Measurements from ENCODE around the gene SEMA4D.

Gene SEMA4D

DNA sequence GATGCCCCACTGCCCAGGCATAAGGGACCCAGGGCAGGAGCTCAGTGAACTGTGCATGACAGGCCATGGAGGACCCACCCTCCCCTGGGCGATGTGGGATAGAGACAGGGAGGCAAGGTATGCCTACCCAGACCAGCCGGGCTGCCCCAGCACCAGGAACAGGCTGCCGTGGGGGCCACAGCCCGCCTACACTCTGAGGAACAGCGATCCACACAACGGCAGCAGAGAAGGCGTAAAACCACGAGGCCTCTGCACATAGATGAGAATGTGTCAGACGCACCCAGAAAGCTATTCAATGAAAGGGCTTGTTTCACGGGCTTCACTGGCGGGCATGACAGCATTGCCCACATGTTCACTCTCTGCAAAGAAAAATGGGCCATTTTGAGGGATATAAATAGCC, 49.5 kb downstream of the SEMA4D start:
- DNase-seq: peak in 53 of 56 donors; percentile 43 to 95 (median 82)

DNA sequence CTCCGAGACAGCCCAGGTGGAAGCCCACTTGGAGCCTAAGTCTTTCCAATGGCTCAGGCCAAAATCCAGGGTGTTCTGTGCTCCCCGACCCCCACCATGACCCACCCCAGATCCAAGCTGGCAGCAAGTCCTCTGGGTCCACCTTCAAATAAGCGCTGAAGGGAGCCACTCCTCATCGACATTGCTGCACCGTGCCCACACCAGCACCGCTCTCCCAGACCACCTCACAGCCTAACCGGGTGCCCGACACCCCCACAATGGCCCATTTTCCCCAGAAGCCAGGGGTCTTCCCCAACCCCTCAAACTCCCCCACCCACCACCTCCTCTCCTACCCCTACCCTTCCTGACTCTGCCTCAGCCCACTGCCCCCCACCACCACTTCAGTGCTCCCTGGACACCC, 50.5 kb downstream of the SEMA4D start:
- no peak for DNase-seq

- DNase-seq: no peak
Observed at GRCh38 chr9:89446961-89447310, 51.0 kb downstream of the SEMA4D start.

GRCh38 chr9:89446261-89446960, 51.5 kb downstream of the SEMA4D start:
- DNase-seq: no peak

DNA sequence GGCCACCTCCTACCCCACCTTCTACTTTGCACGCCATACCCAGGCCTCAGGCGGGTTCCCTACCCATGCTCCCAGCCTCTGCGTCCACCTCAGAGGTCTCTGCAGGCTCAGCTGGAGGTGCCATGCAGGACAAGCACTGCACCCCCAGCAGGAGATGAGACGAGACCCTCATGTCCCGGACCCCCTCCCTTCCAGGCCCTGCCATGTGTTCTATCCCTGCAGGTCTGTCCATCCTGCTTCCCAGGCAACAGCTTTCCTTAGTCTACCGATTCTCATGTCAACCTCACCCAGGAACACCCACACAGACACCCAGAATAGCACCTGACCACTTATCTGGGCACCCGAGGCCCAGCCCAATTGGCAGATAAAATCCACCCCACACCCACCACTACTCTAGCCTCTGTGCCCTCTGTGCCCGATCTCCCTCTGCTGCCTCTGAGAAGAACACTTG, 52.1 kb downstream of the SEMA4D start:
- DNase-seq: no peak

GRCh38 chr9:89444925-89445765, 52.8 kb downstream of the SEMA4D start:
- DNase-seq: peak in 6 of 56 donors; percentile 23 to 58 (median 42)

GRCh38 chr9:89444274-89444673, 53.6 kb downstream of the SEMA4D start:
- DNase-seq: peak in 9 of 56 donors; percentile 17 to 58 (median 29)

DNA sequence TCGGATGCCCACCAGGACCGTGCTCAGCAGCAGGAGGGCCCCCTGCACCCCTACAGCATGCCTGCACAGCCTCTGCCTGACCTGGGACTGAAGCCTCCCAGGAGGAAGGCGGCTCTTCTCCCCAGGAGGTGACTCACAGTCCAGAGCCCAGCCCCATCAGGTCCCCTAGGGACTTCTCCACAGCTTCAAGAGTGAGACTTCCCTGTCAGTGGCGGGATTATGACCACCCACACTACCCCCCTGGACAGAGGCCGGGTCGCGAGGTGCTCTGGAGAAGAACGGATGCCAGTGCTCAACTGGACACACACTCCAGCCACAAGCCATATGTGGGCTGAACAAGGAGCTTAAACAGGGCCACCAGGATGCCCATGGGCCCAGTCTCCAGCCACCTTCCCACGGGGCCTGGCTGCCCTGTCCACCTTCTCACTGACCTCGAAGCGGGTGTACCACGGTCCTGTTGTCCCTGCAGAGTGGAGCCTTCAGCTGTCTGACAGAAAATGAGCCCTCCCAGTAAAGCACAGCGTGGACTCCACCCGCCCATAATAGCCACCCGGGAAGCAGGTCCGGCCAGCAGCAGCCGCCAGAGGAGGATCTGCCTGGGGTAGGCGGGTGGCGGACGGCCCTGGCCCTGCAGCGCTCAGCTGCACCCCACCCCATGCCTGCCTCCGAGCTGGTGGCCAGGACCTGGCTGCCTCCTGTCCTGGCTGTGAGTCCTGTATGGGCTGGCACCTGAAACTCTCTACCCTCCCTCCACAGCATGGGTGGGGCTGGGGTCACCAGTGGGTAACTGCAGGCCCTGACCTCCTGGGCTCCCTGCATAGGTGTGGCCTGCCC, 54.7 kb downstream of the SEMA4D start:
- DNase-seq: no peak

GRCh38 chr9:89442501-89442978, 55.4 kb downstream of the SEMA4D start:
- DNase-seq: no peak

DNA sequence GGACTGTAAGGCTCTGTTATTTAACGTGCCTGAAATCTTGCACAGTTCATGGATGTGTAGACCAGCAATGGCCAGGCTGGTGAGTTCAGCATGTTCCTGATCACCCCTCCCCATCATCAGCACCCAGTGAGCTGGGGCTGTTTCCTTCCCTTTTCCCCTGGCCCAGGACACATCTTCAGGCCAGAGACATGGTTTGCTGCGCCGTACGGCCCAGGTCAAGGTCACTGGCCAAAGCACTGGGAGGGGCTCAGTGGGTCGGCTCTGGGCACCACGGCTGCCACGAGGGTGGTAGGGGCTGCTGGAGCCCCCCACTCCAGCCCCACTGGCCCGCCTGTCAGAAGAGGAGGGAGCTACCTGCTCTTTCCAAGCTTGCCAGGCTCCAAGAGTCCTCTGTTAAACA, 55.9 kb downstream of the SEMA4D start:
- no peak for DNase-seq

GRCh38 chr9:89441655-89441970, 56.3 kb downstream of the SEMA4D start:
- DNase-seq: no peak

- no peak for DNase-seq
Observed at GRCh38 chr9:89440951-89441654, 56.8 kb downstream of the SEMA4D start.

GRCh38 chr9:89440548-89440947, 57.4 kb downstream of the SEMA4D start:
- DNase-seq: peak in 1 of 56 donors; percentile 28

DNA sequence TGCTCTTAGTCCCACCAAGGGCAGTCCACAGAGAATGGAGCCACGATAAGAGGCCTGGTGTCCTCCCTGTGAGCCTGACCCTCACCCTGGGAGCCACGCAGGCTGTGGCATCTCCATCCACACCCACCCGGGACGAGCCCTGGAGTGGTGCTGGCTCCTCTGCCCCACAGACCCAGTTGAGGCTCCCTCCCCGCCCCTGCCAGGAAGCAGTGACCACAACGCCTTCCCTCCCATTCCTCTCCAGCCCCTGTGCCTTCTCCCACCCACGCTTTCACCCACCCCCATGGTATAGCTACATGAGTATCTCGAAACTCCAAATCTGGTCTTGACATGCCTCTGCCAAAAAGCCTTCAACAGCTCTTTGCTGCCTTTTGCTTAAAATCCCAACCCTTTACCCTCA, 57.9 kb downstream of the SEMA4D start:
- DNase-seq: no peak

GRCh38 chr9:89439571-89439970, 58.3 kb downstream of the SEMA4D start:
- no peak for DNase-seq

DNA sequence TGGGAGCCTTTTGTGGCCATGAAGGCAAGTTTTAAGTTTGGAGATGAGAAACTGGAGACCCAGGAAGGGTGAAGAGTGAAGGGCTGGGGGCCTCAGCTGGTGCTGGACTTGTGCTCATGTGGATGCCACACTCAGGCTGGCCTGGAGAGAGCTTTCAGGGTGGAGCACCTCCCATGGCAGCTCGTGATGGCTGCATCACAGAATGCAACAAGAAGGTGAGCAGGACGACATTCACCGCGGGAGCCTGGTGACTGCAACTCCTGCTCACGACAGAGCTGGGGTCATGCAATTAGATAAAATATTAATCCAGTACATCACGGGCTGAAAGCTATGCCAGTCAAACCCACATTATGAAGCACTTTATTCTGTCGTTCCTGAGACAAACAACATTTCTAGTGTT, 59.7 kb downstream of the SEMA4D start:
- no peak for DNase-seq

DNA sequence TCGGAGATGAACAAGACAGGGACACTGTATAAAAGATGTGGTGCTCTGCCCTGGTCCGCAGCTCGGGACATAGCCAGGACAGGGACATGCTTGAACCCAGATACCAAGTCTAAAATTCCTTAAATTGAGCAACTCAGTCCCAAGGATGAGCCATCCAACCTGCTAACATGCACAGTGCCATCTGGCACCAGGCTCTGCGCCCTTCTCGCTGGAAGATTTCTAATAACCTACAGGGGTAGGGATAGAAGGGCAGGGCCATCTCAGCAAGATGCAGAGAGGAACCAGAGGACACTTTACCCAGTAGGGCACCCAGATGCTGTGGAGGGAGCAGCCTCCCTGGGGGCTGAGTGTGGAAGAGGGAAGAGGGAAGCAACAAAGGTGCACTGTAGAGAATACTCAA, 60.1 kb downstream of the SEMA4D start:
- no peak for DNase-seq

DNA sequence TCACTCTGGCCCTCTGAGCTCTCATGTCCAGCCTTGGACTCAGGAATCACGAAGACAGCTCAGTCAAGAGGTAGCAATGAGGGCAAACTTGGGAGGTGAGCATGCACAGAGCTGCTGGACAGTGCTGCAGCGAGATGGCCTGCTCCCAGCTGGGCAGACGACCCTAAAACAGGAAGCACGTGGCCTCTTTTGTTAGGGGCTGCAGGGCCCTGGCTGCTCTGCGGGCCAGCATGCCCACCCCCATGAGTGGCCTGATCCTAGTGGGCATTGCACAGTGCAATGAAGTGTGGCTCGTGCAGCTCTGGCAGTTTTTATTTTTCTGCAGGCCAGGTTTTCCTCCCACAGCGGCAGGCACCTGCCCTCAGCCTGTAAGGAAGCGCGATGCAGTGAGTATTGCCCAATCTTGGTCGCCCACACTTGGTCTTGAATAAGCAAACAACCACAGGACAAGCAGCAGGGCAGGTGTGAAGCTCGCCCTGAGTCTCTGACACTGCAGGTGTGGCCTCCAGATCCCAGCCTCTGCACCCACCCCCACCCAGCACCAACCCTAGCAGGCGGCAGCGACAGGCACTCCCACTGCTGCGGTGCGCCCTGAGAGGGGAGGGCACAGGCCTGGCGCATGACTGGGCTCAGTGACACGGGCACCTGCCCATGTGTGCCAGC, 60.8 kb downstream of the SEMA4D start:
- DNase-seq: peak in 2 of 56 donors; percentile 36 to 37

- DNase-seq: peak in 48 of 56 donors; percentile 32 to 87 (median 75)
Observed at GRCh38 chr9:89436326-89436725, 61.6 kb downstream of the SEMA4D start.

- peak in 15 of 56 donors; percentile 22 to 66 (median 38) for DNase-seq
Observed at GRCh38 chr9:89435071-89435823, 62.7 kb downstream of the SEMA4D start.

All from nucleus accumbens (tissue), 56 donors.